HG03108 (cell line): ENCODE measurements around the gene CELF4.
"Not testable (repeated sequence)": the region's sequence is repeated elsewhere in the genome, so short reads cannot be mapped to it uniquely, and the experiment has no call there.

Experiments used
- ATAC-seq: cut with Tn5 transposase; IDR thresholded peaks from one replicate; pipeline ENCODE4 v1.9.1; 2021; ENCODE audit warnings: moderate library complexity; ENCODE audit not compliant: unreplicated experiment

Gene CELF4

GRCh38 chr18:37375181-37375580, 190.4 kb downstream of the CELF4 start:
- no peak for ATAC-seq

- ATAC-seq = no peak
These were observed 197.3 kb downstream of the CELF4 start for GRCh38 chr18:37368110-37368954.

- no peak for ATAC-seq
These were observed 201.4 kb downstream of the CELF4 start for GRCh38 chr18:37364237-37364636.

DNA sequence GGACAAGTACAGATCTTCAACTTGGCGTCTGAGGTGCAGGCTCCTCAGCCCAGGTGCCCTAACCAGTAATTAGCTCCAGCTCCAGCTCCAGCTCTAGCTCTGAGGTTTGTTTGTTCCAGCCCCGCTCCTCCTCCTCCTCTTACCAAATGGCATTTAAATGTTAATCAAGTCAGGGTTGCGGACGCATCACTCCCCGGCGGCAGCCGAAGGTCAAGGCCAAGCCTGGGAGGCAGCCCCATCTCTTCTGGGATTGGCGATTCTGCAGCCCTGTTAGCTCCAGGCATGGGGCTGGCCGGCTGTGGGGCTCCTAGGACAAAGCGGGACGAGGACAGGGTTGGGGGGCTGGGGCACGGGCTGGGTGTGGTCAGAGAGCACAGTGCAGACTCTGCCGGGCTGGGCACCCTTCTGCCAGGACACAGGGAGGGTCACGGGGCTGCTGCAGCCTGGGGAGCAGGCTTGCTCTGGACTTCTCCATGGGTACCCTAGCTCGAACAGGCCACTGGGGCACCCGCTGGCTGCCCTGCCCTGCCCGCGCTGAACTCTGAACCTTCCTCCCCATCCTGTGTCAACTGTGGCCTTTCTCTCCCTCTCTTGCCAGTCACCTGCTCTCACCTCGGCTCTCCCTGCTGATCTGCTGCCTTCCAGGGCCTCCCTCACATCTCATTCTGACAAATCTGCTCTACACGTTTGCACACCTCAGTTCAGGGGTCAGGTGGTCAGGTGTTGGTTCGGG, 203.3 kb downstream of the CELF4 start:
- no peak for ATAC-seq

GRCh38 chr18:37361335-37362157, 204.1 kb downstream of the CELF4 start:
- no peak for ATAC-seq

GRCh38 chr18:37358061-37358460, 207.5 kb downstream of the CELF4 start:
- ATAC-seq = not testable (repeated sequence)

- ATAC-seq = no peak
These were observed 209.8 kb downstream of the CELF4 start for GRCh38 chr18:37355772-37356171.

GRCh38 chr18:37351110-37351509, 214.5 kb downstream of the CELF4 start:
- ATAC-seq = no peak

DNA sequence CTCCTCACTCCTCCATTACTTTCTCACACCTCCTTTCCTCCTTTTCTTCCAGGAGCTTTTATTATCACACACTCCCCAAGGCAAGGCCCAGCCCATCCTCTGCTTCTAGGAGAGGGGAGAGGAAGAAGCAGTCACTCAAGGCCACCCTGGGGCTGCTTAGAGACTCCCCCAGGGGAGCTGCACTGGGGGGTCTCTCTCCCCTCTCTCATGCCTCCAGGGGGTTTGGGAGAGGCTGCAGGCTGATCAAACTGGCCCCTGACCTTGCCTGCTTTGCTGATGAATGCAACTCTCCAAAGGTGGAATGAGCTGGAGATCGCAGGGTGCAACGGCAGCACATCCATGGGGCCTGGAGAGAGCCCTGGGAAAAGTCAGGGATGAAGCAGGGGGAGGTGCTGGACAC, 216.9 kb downstream of the CELF4 start:
- no peak for ATAC-seq

DNA sequence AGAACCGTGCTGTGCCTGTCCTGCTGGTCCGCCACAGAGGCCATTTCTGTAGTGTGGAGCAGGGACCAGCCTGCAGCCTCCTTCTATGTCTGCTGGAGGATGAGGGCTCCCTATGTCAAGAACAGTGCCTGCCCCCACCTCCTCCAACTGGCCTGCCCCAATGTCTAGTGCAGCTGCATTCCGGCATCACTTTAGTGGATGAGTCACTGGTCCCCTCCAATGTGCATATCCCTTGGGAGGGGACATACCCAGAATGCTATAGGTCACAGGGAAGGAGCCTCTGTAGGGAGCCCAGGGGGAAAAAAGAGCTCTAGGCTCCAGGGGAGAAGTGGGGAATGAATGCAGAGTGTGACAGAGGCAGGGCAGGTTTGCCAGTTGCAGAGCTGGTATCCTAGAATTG, 219.6 kb downstream of the CELF4 start:
- no peak for ATAC-seq

GRCh38 chr18:37343542-37343851, 222.1 kb downstream of the CELF4 start:
- ATAC-seq = no peak

DNA sequence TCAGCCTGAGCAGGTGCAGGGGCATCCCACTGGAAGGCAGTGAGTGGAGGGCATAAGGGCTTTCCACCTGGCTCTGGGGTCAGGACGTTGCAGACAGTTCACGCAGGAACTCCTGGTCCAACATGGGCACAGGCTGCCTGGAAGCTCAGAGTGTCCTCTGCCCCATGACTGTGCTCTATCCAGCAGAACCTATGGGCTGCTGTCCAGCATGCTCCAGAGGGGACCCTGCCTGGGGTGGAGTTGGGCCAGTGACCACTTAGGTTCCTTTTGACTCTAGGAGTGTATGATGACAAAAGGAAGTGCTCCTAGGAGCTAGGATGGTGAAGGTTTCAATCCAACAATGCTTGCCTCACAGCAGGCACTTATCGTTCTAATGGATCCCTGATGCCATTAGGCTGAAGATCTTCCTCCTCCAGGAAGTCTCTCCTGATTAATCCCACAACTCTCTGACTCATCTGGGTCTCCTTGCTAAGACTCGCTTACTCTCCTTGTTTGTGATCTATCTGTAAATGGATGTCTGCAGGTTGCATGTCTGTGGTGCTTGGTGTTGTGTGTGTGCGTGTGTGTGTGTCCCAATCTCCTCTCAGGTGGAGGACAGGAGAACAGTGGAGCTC, 224.0 kb downstream of the CELF4 start:
- no peak for ATAC-seq

GRCh38 chr18:37341016-37341415, 224.6 kb downstream of the CELF4 start:
- no peak for ATAC-seq

DNA sequence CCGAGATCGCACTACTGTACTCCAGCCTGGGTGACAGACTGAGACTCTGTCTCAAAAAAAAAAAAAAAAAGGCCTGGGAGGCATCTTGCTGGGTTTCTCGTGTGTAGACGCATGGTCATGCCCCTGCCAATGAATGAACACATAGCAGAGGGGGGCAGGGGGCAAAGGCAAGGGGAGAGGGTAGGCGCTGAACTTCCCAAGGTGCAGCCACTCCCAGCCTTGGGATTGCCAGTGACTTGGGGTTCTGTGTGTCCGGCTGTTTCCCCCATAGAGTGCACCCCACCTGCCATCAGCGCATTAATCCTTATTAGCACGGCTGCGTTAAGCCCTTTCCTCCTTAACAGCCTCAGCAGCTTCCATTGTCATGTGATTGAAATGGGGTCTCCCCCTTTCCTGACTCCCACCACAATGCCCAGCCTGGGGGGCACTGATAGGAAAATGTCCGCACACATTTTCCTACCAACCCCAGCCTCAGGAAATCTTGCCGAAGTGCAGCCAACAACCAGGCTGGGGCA, 225.8 kb downstream of the CELF4 start:
- ATAC-seq = no peak

DNA sequence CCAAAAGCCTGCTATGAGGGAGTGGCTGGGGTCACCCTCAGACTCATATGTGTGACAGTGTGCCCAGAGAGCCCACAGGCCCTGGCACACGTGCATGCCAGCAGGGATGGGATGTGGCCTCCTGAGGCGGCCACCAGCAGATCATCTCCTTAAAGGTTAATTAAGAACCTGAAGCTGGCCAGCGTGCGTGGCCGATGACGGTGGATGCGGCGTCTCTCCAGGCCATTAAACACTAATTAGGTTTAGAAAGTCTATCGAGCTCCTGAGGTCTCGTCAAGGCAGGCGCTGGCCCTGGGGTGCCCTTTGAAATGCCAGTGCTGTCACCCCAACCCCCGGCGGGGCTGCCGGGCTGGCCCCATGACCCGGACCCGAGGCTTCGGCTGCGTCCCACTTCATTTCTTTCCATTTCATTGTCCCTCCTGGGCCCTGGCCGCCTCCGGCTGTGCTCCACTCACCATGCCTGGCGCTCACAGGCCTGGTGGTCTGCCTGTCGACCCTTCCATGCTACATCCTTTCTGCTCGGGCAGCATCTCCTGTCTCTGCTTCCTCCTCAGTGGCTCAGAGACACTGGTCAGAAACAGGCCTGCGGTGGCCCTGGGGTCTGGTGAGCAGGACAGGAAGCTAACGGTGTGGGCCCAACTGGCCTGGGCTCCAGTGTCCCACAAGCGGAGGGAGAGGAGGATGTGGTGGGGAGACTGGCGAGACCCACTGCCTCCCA, 228.9 kb downstream of the CELF4 start:
- no peak for ATAC-seq

DNA sequence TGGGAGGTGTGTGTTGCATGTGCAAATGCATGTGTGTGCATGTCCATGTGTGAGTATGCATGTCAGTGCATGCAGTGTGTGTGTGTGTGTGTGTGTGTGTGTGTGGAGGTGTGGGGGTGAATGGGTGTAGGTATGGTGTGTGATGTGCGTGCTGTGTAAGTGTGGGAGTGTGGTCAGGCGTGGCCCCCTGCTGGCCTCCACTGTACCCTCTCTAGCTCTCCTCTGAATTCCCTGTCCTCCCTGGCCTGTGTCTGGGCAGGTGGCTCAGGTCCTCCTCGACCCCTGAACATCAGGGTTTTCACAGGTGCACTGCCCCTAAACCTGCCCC, 230.2 kb downstream of the CELF4 start:
- ATAC-seq = no peak

DNA sequence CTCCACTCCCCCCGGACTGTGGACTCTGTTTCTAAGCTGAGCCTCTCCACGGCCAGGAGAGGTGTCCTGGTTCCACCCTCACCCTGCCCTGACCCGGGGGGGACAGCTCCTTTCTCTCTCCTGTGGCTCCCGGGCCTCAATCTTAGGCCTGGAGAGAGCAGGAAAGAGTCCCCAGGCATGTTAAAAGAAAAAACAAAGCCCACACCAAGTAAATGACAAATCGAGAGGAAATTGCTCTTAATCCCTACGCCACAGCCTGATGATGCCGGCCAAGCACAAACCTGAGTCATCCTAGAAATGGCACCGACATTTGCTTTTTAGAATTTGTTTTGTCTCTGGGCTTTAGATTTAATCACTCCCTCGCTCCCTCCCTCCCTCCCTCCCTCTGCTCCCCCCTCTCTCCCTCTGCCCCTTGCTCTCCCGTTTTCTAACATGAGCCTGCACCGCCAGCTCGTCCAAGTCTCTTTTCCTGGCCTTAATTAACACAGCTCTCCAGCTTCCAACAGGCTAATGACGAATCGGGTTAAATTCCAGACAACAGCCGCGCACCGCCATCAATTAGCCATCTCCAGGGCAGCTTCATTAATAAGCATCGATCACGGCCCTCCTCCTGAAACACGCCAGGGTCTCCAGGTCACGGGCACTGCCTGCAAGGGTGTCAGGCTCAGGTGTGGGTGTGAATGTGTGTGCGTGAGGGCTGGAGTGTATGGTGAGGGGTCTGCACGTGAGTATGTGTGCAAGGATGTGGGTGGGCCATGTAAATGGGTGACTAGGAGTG, 230.8 kb downstream of the CELF4 start:
- no peak for ATAC-seq

GRCh38 chr18:37332628-37333420, 232.8 kb downstream of the CELF4 start:
- no peak for ATAC-seq

GRCh38 chr18:37332219-37332618, 233.4 kb downstream of the CELF4 start:
- no peak for ATAC-seq
